ENCODE data around the gene PDIA5. TPM values are rescaled to one million over a fixed set of nuclear protein-coding genes. Genes with fewer than 3 reads are reported as not detected.

PDIA5 gene
- total RNA-seq, 2 donors from 2014 or later, result 28.0 to 33.2 TPM

- Histone ChIP-seq H3K4me3 (no peak overlapping the region), H3K4me1 (ENCODE audit: control insufficient read depth in 1 of 2, low read depth in 2 of 2) (peaks cover 4 to 20% of the 10 kb centered on the region in 2 donors), H3K27ac (no peak overlapping the region), H3K9me3 (no peaks in the 10 kb centered on the region), H3K27me3 (replicated peaks; ENCODE audit: insufficient read depth) (no peaks in the 10 kb centered on the region), H3K36me3 (no peaks in the 10 kb centered on the region)
- no peak for ATAC-seq (ENCODE audit: insufficient number of reproducible peaks, low FRiP score, low read depth)
- DNase-seq (ENCODE audit: low spot score), result no peak
- TF ChIP-seq CTCF (IDR thresholded peaks at IDR 0.05), result no peak
Measured at GRCh38 chr3:123039178-123039577, 27.6 kb upstream of the PDIA5 start.

DNA sequence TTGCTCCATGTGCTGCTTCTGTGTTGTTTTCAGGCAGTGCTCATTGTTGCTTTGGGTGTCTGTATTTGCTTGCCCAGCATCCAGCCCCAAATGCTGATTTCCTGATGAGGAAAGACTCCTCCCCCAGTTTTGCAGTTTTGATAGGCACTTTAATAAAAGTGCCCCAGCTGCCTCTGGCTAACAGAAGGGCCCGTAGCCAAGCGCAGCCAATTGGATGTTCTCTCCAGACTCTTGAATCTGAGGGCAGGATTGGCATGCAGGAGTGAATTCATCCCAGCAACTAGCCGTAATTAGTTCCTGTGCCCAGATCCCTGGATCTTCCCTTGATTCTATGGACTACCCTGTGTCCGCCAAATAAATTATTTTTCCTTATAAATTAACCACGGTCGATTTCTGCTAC, 24.4 kb upstream of the PDIA5 start:
- TF ChIP-seq CTCF (IDR thresholded peaks at IDR 0.05), result no peak
- Histone ChIP-seq H3K4me1 (ENCODE audit: control insufficient read depth in 1 of 2, low read depth in 2 of 2) (peaks cover 15 to 36% of the 10 kb centered on the region in 2 donors), H3K27me3 (replicated peaks; ENCODE audit: insufficient read depth) (no peaks in the 10 kb centered on the region), H3K36me3 (no peaks in the 10 kb centered on the region), H3K4me3 (no peak overlapping the region), H3K9me3 (no peaks in the 10 kb centered on the region), H3K27ac (no peak overlapping the region)
- ATAC-seq (ENCODE audit: insufficient number of reproducible peaks, low FRiP score, low read depth), result no peak
- no peak for DNase-seq (ENCODE audit: low spot score)

DNA sequence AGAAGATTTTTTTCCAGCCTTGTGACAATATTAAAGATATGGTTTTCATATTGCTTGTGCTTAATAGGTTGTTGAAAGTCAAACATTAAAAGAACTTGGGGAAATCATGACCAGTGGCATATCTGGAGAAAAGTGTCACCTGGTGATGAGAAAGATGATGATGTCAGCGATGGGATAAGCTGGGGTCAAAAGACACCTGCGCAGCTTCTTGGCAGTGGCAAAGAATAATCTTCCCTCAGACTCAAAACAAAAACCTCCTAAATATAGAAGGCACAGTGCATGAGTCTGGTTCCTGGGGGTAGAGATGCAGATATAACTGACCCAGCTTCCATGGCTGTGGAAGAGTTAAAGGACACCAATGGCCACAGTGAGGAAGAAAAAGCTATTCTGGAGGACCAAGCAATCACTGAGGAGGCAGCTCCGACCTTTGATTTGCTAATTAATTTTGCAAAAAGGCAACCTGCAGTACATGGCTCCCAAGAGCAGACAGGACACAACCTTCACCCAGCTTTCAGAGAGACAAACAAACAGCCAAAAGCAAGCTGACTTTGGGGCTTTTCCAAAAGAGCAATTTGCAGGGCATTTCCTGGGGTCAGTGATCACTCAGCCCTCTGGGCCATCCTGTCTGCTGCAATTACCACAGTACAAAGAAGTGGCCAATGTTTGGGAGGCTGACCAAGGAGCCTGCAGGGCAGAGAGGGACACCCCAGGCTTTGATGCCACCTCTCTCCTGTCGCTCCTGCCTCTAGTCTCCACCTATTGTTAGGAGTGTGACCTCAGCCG, 21.7 kb upstream of the PDIA5 start:
- no peak overlapping the region for H3K27ac ChIP-seq
- ATAC-seq (ENCODE audit: insufficient number of reproducible peaks, low FRiP score, low read depth) (no peak), DNase-seq (ENCODE audit: low spot score) (no peak)
- H3K4me1 ChIP-seq (ENCODE audit: control insufficient read depth in 1 of 2, low read depth in 2 of 2), result peaks cover 15 to 34% of the 10 kb centered on the region in 2 donors
- TF ChIP-seq CTCF (IDR thresholded peaks at IDR 0.05), result no peak
- H3K27me3 ChIP-seq (replicated peaks; ENCODE audit: insufficient read depth), result no peaks in the 10 kb centered on the region
- no peaks in the 10 kb centered on the region for H3K36me3 ChIP-seq
- no peaks in the 10 kb centered on the region for H3K9me3 ChIP-seq
- no peak overlapping the region for H3K4me3 ChIP-seq

GRCh38 chr3:123046262-123047061, 20.4 kb upstream of the PDIA5 start:
- DNase-seq (ENCODE audit: low spot score), result no peak
- H3K9me3 ChIP-seq, result no peaks in the 10 kb centered on the region
- no peak overlapping the region for H3K4me3 ChIP-seq
- H3K36me3 ChIP-seq, result no peaks in the 10 kb centered on the region
- ATAC-seq (ENCODE audit: insufficient number of reproducible peaks, low FRiP score, low read depth), result peak; percentile 70
- TF ChIP-seq CTCF (IDR thresholded peaks at IDR 0.05), result no peak
- no peaks in the 10 kb centered on the region for H3K27me3 ChIP-seq (replicated peaks; ENCODE audit: insufficient read depth)
- H3K27ac ChIP-seq, result peak overlapping the region; percentile 25 to 34
- H3K4me1 ChIP-seq (ENCODE audit: control insufficient read depth in 1 of 2, low read depth in 2 of 2), result peaks cover 15 to 37% of the 10 kb centered on the region in 2 donors

DNA sequence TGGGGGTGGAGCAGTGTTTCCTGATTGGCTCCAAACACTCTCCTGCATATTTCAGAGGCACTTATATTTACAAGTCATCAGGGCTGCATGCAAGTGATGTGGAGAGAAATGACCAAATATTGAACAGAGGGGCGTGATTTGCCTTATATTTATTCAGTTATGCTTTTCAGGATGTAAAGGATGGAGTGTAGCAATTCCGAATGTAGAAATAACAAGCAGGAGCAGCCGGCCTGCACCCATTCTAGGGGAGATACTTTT, 19.8 kb upstream of the PDIA5 start:
- H3K4me3 ChIP-seq, result no peak overlapping the region
- no peak for TF ChIP-seq CTCF (IDR thresholded peaks at IDR 0.05)
- DNase-seq (ENCODE audit: low spot score), result no peak
- H3K9me3 ChIP-seq, result no peaks in the 10 kb centered on the region
- no peaks in the 10 kb centered on the region for H3K27me3 ChIP-seq (replicated peaks; ENCODE audit: insufficient read depth)
- H3K4me1 ChIP-seq (ENCODE audit: control insufficient read depth in 1 of 2, low read depth in 2 of 2), result peaks cover 15 to 42% of the 10 kb centered on the region in 2 donors
- peak overlapping the region; percentile 25 to 34 for H3K27ac ChIP-seq
- no peak for ATAC-seq (ENCODE audit: insufficient number of reproducible peaks, low FRiP score, low read depth)
- no peaks in the 10 kb centered on the region for H3K36me3 ChIP-seq
